ENCODE results near the gene LRP1B.
"Not testable (repeated sequence)": the region's sequence is repeated elsewhere in the genome, so short reads cannot be mapped to it uniquely, and the experiment has no call there.

Gene LRP1B

DNA sequence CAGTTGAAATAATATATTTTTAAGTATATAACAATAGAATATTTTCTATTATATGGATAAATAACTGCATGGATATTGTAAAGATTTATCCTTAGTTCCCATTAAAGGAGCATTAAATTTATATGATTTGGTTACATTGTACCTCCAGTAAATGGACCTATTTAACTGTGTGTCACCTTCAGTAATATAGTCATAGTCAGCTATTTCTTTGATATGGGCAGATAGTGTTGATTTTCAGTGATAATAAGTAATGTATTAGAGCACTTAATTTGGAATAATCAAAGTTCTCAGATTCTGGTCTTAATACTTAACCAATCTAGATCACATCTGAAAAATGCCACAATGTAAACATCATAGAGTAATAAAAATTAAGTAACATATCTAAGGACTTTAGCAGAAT is 1823.3 kb downstream of the LRP1B start:
- TF ChIP-seq CTCF (IDR thresholded peaks at IDR 0.05; ENCODE audit: insufficient read depth, low read depth, low read length, missing control alignments) = no peak

DNA sequence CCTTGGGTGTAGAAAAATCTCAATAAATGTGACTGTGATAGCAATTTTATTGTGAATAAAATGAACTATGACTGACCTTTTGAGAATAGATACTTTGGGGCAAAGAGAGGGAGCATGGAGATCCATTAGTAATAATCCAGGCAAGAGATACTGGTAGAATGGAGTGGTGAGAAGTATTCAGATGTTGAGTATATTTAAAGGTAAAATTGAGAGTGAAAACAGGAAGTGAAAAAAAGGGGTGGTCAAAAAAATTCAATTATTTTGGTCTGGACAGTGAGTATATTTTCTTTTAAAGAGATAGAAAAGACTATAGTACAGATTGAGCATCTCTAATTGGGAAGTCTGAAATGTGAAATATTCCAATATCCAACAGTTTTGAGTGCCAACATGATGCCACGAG is 1835.0 kb downstream of the LRP1B start:
- DNase-seq (ENCODE audit: low read depth) = no peak
- no peak for TF ChIP-seq CTCF (IDR thresholded peaks at IDR 0.05; ENCODE audit: insufficient read depth, low read depth, low read length, missing control alignments)

More for the DNA sequence above, 1823.3 kb downstream of the LRP1B start:
- H3K4me3 ChIP-seq (ENCODE audit: low read length) = no peak overlapping the region
- no peak for DNase-seq (ENCODE audit: low read depth)

GRCh38 chr2:140288726-140289125 is 1842.1 kb downstream of the LRP1B start:
- no peak overlapping the region for H3K4me3 ChIP-seq (ENCODE audit: low read length)
- no peak for DNase-seq (ENCODE audit: low read depth)
- no peak for TF ChIP-seq CTCF (IDR thresholded peaks at IDR 0.05; ENCODE audit: insufficient read depth, low read depth, low read length, missing control alignments)

More for the DNA sequence above, 1835.0 kb downstream of the LRP1B start:
- H3K4me3 ChIP-seq (ENCODE audit: low read length) = no peak overlapping the region

DNA sequence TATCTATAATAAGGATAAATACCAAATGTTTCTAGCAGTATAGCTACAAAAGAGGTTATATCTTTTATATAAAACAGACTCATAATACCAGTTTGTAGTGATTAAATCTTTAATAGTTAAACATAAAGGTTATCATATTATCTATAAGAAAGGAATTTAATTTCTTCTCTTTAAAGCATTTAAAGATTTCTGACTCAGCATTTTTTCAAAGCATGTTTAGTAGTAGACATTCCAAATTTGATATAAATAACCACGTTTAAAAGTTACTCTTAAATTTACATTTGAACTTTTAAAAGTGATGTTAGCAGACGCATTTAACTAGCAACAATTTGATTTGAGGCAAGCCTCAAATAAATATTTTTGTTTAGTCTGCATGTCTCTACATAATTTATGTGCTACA is 1842.6 kb downstream of the LRP1B start:
- TF ChIP-seq CTCF (IDR thresholded peaks at IDR 0.05; ENCODE audit: insufficient read depth, low read depth, low read length, missing control alignments) = no peak
- no peak for DNase-seq (ENCODE audit: low read depth)
- no peak overlapping the region for H3K4me3 ChIP-seq (ENCODE audit: low read length)

GRCh38 chr2:140286377-140286776 is 1844.4 kb downstream of the LRP1B start:
- no peak for DNase-seq (ENCODE audit: low read depth)
- no peak overlapping the region for H3K4me3 ChIP-seq (ENCODE audit: low read length)
- no peak for TF ChIP-seq CTCF (IDR thresholded peaks at IDR 0.05; ENCODE audit: insufficient read depth, low read depth, low read length, missing control alignments)

DNA sequence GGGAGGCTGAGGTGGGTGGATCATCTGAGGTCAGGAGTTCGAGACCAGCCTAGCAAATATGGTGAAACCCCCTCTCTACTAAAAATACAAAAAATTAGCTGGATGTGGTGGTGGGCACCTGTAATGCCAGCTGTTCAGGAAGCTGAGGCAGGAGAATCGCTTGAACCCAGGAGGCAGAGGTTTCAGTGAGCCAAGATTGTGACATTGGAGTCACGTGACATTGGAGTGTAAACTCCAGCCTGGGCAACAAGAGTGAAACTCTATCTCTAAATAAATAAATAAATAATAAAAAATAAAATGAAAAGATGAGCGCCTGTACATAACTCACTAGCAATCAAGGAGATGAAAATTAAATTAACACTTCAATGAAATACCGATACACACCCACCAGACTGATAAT is 1853.5 kb downstream of the LRP1B start:
- not testable (repeated sequence) for H3K4me3 ChIP-seq (ENCODE audit: low read length); DNase-seq (ENCODE audit: low read depth)

- DNase-seq (ENCODE audit: low read depth) = no peak
- H3K4me3 ChIP-seq (ENCODE audit: low read length) = no peak overlapping the region
- no peak for TF ChIP-seq CTCF (IDR thresholded peaks at IDR 0.05; ENCODE audit: insufficient read depth, low read depth, low read length, missing control alignments)
These were observed 1854.2 kb downstream of the LRP1B start for GRCh38 chr2:140276661-140277060.

- peak; percentile 59 for DNase-seq (ENCODE audit: low read depth)
- no peak for TF ChIP-seq CTCF (IDR thresholded peaks at IDR 0.05; ENCODE audit: insufficient read depth, low read depth, low read length, missing control alignments)
- H3K4me3 ChIP-seq (ENCODE audit: low read length) = no peak overlapping the region
These were observed 1855.4 kb downstream of the LRP1B start for GRCh38 chr2:140275427-140275826.
